GM18507 (cell line): ENCODE data around the gene FAM83D.

Experiments used
- DNase-seq: peaks from one replicate; pipeline ENCODE4 v3.0.0; 2011; ENCODE audit warnings: low read depth; ENCODE audit not compliant: insufficient read length; ENCODE audit errors: extremely low spot score
- FAIRE-seq: peaks from 2 replicates; lab custom pipeline; 2011; peaks lifted over from hg19 to GRCh38; lab: Jason Lieb, UNC

Gene FAM83D

GRCh38 chr20:38927902-38928578 lies 1.8 kb downstream of the FAM83D start:
- no peak for FAIRE-seq
- no peak for DNase-seq

GRCh38 chr20:38930242-38930569 lies 4.0 kb downstream of the FAM83D start:
- DNase-seq: no peak
- FAIRE-seq: no peak

GRCh38 chr20:38931984-38932383 lies 5.8 kb downstream of the FAM83D start:
- FAIRE-seq (no peak), DNase-seq (no peak)

GRCh38 chr20:38932457-38933120 lies 6.4 kb downstream of the FAM83D start:
- no peak for FAIRE-seq
- DNase-seq: no peak

- FAIRE-seq (no peak), DNase-seq (no peak)
Observed at GRCh38 chr20:38934530-38934929, 8.3 kb downstream of the FAM83D start.

GRCh38 chr20:38935285-38935684 lies 9.1 kb downstream of the FAM83D start:
- FAIRE-seq: no peak
- DNase-seq: no peak

- DNase-seq (no peak), FAIRE-seq (no peak)
Observed at GRCh38 chr20:38935967-38936407, 9.8 kb downstream of the FAM83D start.

- no peak for DNase-seq
- no peak for FAIRE-seq
Observed at GRCh38 chr20:38937000-38937399, 10.8 kb downstream of the FAM83D start.

GRCh38 chr20:38937978-38938473 lies 11.8 kb downstream of the FAM83D start:
- FAIRE-seq (no peak), DNase-seq (no peak)

GRCh38 chr20:38939686-38940085 lies 13.5 kb downstream of the FAM83D start:
- no peak for DNase-seq
- FAIRE-seq: no peak

GRCh38 chr20:38940644-38941043 lies 14.4 kb downstream of the FAM83D start:
- no peak for FAIRE-seq
- no peak for DNase-seq

GRCh38 chr20:38941726-38942389 lies 15.6 kb downstream of the FAM83D start:
- DNase-seq (no peak), FAIRE-seq (no peak)

- DNase-seq: no peak
- FAIRE-seq: no peak
Observed at GRCh38 chr20:38945012-38945411, 18.8 kb downstream of the FAM83D start.

GRCh38 chr20:38946836-38947235 lies 20.6 kb downstream of the FAM83D start:
- DNase-seq: no peak
- no peak for FAIRE-seq

- FAIRE-seq (no peak), DNase-seq (no peak)
Observed at GRCh38 chr20:38947931-38948362, 21.7 kb downstream of the FAM83D start.

- FAIRE-seq (no peak), DNase-seq (no peak)
Observed at GRCh38 chr20:38950254-38950653, 24.0 kb downstream of the FAM83D start.

GRCh38 chr20:38951611-38952010 lies 25.4 kb downstream of the FAM83D start:
- DNase-seq (no peak), FAIRE-seq (no peak)

- DNase-seq (no peak), FAIRE-seq (no peak)
Observed at GRCh38 chr20:38952153-38952552, 25.9 kb downstream of the FAM83D start.

- no peak for DNase-seq
- FAIRE-seq: no peak
Observed at GRCh38 chr20:38953630-38954340, 27.6 kb downstream of the FAM83D start.

GRCh38 chr20:38957235-38957876 lies 31.1 kb downstream of the FAM83D start:
- no peak for FAIRE-seq
- DNase-seq: no peak
